Breast epithelium (tissue), 3 donors: Measurements from ENCODE around the gene SMIM5.

Experiments used
- POLR2A ChIP-seq: fragments of 450-650 bp; IDR thresholded peaks from one replicate; pipeline ENCODE4 v1.6.1; 2016; ENCODE audit warnings: antibody characterized with exemption, mild to moderate bottlenecking, moderate library complexity
- POLR2AphosphoS5 ChIP-seq, 3 donors: sonication (generic); formaldehyde crosslinking; IDR thresholded peaks; one replicate each; pipeline ENCODE4 v1.6.1; 2017; ENCODE audit warnings: antibody characterized with exemption in 3 of 3
- TF ChIP-seq, protein P1 (sequence below), 3 donors: fragments of 450-650 bp; IDR thresholded peaks; one replicate each; pipeline ENCODE4 v1.5.1; 2016 to 2017; ENCODE audit warnings: antibody characterized with exemption in 3 of 3, mild to moderate bottlenecking in 3 of 3, moderate library complexity in 3 of 3

DNA sequence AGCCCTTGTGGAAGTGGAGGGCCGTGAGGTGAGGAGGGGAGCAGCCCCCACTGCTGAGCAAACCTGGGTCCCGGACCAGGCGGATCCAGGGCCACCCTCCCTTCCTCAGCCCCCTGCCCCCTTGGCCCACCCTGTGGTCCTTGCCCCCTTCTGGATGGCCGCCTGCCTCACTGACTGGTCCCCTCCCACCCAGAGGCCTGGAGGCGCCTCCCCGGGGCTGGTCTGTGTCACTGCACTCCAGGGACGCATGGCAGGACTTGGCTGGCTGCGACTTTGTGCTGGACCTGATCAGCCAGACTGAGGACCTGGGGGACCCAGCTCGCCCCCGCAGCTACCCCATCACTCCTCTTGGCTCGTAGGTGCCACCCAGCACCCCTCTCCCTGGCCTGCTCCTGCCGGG, 19.2 kb upstream of the SMIM5 start:
- TF ChIP-seq POLR2A (no peak), POLR2AphosphoS5 (IDR thresholded peaks at IDR 0.05) (no peak)
- TF ChIP-seq, protein P1, sequence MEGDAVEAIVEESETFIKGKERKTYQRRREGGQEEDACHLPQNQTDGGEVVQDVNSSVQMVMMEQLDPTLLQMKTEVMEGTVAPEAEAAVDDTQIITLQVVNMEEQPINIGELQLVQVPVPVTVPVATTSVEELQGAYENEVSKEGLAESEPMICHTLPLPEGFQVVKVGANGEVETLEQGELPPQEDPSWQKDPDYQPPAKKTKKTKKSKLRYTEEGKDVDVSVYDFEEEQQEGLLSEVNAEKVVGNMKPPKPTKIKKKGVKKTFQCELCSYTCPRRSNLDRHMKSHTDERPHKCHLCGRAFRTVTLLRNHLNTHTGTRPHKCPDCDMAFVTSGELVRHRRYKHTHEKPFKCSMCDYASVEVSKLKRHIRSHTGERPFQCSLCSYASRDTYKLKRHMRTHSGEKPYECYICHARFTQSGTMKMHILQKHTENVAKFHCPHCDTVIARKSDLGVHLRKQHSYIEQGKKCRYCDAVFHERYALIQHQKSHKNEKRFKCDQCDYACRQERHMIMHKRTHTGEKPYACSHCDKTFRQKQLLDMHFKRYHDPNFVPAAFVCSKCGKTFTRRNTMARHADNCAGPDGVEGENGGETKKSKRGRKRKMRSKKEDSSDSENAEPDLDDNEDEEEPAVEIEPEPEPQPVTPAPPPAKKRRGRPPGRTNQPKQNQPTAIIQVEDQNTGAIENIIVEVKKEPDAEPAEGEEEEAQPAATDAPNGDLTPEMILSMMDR (IDR thresholded peaks at IDR 0.05): no peak
